ENCODE results near the gene ZDBF2.

- no peak for TF ChIP-seq CTCF (tag by site-specific recombination; IDR thresholded peaks at IDR 0.05)
- no peak for TF ChIP-seq ZBTB17 (tag by site-specific recombination; IDR thresholded peaks at IDR 0.05)
- TF ChIP-seq ZBTB26 (tag by site-specific recombination; optimal IDR thresholded peaks at IDR 0.05), result no peak
- no peak for TF ChIP-seq ZNF112 (tag by site-specific recombination; IDR thresholded peaks at IDR 0.05)
- no peak for TF ChIP-seq ZBTB49 (tag by site-specific recombination; IDR thresholded peaks at IDR 0.05; ENCODE audit: low read depth)
- TF ChIP-seq, protein P1, sequence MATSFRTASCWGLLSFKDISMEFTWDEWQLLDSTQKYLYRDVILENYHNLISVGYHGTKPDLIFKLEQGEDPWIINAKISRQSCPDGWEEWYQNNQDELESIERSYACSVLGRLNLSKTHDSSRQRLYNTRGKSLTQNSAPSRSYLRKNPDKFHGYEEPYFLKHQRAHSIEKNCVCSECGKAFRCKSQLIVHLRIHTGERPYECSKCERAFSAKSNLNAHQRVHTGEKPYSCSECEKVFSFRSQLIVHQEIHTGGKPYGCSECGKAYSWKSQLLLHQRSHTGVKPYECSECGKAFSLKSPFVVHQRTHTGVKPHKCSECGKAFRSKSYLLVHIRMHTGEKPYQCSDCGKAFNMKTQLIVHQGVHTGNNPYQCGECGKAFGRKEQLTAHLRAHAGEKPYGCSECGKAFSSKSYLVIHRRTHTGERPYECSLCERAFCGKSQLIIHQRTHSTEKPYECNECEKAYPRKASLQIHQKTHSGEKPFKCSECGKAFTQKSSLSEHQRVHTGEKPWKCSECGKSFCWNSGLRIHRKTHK (tag by site-specific recombination; IDR thresholded peaks at IDR 0.05), result no peak
- no peak for TF ChIP-seq ZBTB8A (tag by site-specific recombination; IDR thresholded peaks at IDR 0.05)
- TF ChIP-seq PRDM6 (tag by site-specific recombination; IDR thresholded peaks at IDR 0.05), result no peak
- TF ChIP-seq, protein P2, sequence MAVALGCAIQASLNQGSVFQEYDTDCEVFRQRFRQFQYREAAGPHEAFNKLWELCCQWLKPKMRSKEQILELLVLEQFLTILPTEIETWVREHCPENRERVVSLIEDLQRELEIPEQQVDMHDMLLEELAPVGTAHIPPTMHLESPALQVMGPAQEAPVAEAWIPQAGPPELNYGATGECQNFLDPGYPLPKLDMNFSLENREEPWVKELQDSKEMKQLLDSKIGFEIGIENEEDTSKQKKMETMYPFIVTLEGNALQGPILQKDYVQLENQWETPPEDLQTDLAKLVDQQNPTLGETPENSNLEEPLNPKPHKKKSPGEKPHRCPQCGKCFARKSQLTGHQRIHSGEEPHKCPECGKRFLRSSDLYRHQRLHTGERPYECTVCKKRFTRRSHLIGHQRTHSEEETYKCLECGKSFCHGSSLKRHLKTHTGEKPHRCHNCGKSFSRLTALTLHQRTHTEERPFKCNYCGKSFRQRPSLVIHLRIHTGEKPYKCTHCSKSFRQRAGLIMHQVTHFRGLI (tag by site-specific recombination; IDR thresholded peaks at IDR 0.05), result no peak
- no peak for TF ChIP-seq ZNF175 (tag by site-specific recombination; IDR thresholded peaks at IDR 0.05)
- no peak for TF ChIP-seq ZNF121 (tag by site-specific recombination; IDR thresholded peaks at IDR 0.05)
- no peak for TF ChIP-seq ZNF24 (tag by site-specific recombination; IDR thresholded peaks at IDR 0.05)
Measured at GRCh38 chr2:206341396-206341795, 66.9 kb downstream of the ZDBF2 start.
